ENCODE results near the gene MFAP1.
"Not testable (repeated sequence)": the region's sequence is repeated elsewhere in the genome, so short reads cannot be mapped to it uniquely, and the experiment has no call there.

Gene MFAP1

DNA sequence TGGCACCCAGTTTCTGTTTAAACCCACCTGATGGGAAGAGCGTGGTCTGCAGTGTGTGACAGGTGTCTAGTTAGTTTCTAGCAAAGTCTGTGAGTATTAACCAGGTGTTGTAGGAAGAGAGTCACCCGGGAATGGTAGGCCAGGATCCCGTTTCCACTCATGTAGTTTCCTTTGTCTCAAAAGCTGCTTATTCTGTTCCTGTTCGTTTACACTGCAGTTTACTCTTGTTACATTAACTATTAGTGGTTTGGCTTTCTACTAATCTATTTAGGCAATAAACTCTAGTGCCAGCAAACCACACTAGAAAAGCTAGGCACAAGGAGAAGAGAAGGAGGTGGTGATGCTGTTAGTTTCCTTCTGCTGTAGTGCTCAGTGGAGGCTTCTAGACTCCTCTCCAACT, 35.1 kb upstream of the MFAP1 start:
- no peak overlapping the region for H3K4me3 ChIP-seq (ENCODE audit: low read length)
- TF ChIP-seq CTCF (IDR thresholded peaks at IDR 0.05; ENCODE audit: insufficient read depth, low read depth, low read length, missing control alignments), result no peak
- DNase-seq (ENCODE audit: low read depth), result no peak

- DNase-seq (ENCODE audit: low read depth), result no peak
- TF ChIP-seq CTCF (IDR thresholded peaks at IDR 0.05; ENCODE audit: insufficient read depth, low read depth, low read length, missing control alignments), result no peak
- H3K4me3 ChIP-seq (ENCODE audit: low read length), result no peak overlapping the region
Observed at GRCh38 chr15:43854801-43855200, 30.3 kb upstream of the MFAP1 start.

DNA sequence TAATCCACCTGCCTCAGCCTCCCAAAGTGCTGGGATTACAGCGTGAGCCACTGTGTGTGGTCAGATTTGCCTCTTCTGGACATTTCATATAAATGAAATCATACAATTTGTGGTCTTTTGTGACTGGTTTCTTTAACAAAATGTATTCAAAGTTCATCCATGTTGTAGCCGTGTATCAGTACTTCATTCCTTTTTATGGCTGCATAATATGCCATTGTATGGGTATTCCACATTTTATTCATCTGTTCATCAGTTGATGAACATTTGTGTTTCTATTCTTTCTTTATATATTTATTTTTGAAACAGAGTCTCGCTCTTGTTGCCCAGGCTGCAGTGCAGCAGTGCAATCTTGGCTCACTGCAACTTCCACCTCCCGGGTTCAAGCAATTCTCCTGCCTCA, 28.1 kb upstream of the MFAP1 start:
- H3K4me3 ChIP-seq (ENCODE audit: low read length), result no peak overlapping the region
- TF ChIP-seq CTCF (IDR thresholded peaks at IDR 0.05; ENCODE audit: insufficient read depth, low read depth, low read length, missing control alignments), result no peak
- DNase-seq (ENCODE audit: low read depth), result no peak

- no peak for TF ChIP-seq CTCF (IDR thresholded peaks at IDR 0.05; ENCODE audit: insufficient read depth, low read depth, low read length, missing control alignments)
- DNase-seq (ENCODE audit: low read depth), result no peak
- no peak overlapping the region for H3K4me3 ChIP-seq (ENCODE audit: low read length)
Observed at GRCh38 chr15:43851251-43851650, 26.8 kb upstream of the MFAP1 start.

DNA sequence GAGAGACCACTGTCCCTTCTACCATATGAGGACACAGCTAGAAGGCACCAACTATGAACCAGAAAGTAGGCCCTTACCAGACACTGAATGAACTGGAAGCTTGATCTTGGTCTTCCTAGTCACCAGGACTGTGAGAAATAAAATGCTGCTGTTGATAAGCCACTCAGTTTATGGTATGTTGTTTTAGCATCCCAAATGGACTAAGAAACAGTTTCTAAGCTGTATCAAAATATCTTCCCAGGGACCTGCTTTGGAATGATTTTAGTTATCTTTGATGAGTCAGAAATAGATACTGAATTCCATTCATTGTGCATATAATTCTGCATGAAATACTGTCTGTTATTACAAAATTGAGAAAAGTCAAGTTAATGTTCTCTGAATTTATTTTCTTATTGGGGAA, 20.9 kb upstream of the MFAP1 start:
- H3K4me3 ChIP-seq (ENCODE audit: low read length), result no peak overlapping the region
- DNase-seq (ENCODE audit: low read depth), result no peak
- TF ChIP-seq CTCF (IDR thresholded peaks at IDR 0.05; ENCODE audit: insufficient read depth, low read depth, low read length, missing control alignments), result no peak

- H3K4me3 ChIP-seq (ENCODE audit: low read length); DNase-seq (ENCODE audit: low read depth): not testable (repeated sequence)
Observed at GRCh38 chr15:43832485-43832884, 8.0 kb upstream of the MFAP1 start.

GRCh38 chr15:43831519-43832052, 7.1 kb upstream of the MFAP1 start:
- not testable (repeated sequence) for DNase-seq (ENCODE audit: low read depth); H3K4me3 ChIP-seq (ENCODE audit: low read length)

GRCh38 chr15:43830691-43831275, 6.3 kb upstream of the MFAP1 start:
- DNase-seq (ENCODE audit: low read depth), result not testable (repeated sequence)

GRCh38 chr15:43829951-43830540, 5.6 kb upstream of the MFAP1 start:
- not testable (repeated sequence) for H3K4me3 ChIP-seq (ENCODE audit: low read length); DNase-seq (ENCODE audit: low read depth)

More at GRCh38 chr15:43830691-43831275, 6.3 kb upstream of the MFAP1 start:
- not testable (repeated sequence) for H3K4me3 ChIP-seq (ENCODE audit: low read length)

Measured in epithelial cell of esophagus (primary cell).